GM20000 (cell line): ENCODE data around the gene DPPA5.

Source experiments
- DNase-seq: peaks from one replicate; pipeline ENCODE4 v3.0.0; 2012; ENCODE audit warnings: low spot score
- CTCF ChIP-seq: IDR thresholded peaks from 2 replicates; pipeline ENCODE4 v1.5.1; 2012; ENCODE audit warnings: mild to moderate bottlenecking, control low read depth; ENCODE audit errors: extremely low read depth, missing control alignments

Gene DPPA5

GRCh38 chr6:73363537-73363875 is 9.4 kb upstream of the DPPA5 start:
- no peak for TF ChIP-seq CTCF
- DNase-seq: no peak

DNA sequence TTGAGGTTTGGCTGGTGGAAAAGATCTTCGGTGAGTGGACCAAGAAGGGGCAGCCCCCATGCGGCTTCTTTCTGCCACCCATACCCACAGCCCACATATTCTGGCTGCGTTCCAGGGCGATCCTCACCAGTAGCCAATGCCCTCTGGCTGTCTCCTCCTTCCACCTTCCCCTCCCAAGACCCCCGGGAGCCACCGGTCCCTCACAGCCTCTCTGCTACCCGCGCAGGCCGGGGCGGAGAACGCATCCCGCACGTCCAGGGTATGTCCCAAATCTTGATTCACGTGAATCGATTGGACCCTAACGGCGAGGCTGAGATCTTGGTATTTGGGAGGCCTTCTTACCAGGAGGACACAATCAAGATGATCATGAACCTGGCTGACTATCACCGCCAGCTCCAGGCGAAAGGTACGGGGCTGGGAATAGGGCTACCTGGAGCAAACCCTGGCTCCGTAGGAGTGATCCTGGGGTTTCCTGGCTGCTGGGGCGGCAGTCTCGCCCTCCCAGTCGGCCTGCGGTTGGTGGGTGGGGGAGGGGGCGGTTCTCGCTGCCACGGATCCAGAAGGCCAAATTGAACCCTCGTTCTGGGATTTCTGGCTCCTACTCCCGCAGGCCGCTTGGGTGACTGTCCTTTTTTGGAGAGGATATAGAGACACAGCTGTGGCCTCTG is 8.9 kb upstream of the DPPA5 start:
- TF ChIP-seq CTCF: no peak
- DNase-seq: no peak

DNA sequence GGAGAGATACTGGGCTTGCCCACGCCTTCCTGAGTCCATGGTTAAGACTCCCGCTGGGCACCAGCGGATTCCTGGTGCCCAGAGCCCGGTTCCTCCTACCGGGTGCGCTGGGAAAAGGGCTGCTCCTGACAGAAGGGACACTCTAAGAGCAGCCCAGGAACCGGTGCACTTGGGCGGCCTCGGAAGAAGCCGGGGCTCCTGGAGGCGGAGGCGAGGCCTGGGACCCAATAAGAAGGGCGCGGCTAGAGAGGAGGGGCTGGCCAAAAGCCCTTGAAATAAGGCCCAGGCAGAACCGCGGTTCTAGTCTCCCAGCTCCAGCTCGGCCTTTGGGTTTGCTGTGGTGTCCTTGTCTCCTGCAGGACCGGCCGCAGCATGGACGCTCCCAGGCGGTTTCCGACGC is 8.3 kb upstream of the DPPA5 start, which contains the start of gene KHDC3L:
KHDC3L (plus strand) TSS at position 301 of the 400 bp plus-strand sequence; CDS start at position 373, 72 bp downstream.
- no peak for TF ChIP-seq CTCF
- no peak for DNase-seq

- DNase-seq: no peak
- TF ChIP-seq CTCF: no peak
Observed at GRCh38 chr6:73349311-73349710, 4.8 kb downstream of the DPPA5 start.

DNA sequence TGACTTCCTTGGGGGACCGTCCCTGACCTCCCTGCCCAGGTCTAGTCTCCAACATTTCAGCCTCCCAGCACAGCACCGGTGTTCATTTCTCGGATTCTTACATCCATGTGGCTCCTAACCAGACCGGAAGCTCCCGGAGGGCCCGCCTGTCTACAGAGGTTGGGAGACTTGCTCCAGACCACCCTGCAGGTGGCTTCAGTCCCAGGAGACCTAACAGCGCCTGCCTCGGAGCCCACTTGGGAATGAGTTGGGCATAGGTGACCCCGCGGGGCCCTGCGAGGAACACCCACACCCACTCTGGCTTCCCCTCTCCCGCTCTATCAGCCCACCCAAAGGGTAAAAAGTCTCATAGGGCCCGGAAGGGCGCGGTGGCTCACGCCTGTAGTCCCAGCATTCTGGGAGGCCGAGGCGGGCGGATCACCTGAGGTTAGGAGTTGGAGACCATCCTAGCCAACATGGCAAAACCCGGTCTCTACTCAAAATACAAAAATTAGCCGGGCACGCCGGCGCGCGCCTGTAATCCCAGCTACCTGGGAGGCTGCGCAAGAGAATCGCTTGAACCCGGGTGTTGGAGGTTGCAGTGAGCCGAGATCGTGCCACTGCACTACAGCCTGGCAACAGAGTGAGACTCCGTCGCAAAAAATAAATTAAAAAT is 5.4 kb downstream of the DPPA5 start:
- no peak for DNase-seq
- no peak for TF ChIP-seq CTCF

- DNase-seq: no peak
- TF ChIP-seq CTCF: no peak
Observed at GRCh38 chr6:73343164-73343563, 10.9 kb downstream of the DPPA5 start.

DNA sequence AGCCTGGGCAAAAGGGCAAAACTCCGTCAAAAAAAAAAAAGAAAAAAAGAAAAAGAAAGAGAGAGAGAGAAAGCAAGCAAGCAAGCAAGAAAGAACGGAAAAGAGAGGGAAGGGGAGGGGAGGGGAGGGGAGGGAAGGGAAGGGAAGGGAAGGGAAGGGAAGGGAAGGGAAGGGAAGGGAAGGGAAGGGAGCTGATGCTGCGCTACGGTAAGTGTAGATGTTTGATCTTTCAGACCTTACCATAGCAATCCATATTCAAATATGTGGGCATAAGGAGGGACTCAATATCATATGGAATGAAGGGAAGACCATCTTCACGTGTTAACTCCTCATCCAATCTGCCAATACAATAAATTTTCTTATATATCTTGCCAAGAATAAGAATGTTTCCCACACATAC is 11.9 kb downstream of the DPPA5 start:
- no peak for DNase-seq
- TF ChIP-seq CTCF: no peak
